CD14-positive monocyte (primary cell): ENCODE results near the gene HOXB3. TPM values are rescaled to one million over a fixed set of nuclear protein-coding genes. Genes with fewer than 3 reads are reported as not detected.

ENCODE experiments used
- DNase-seq, 3 donors: peaks; one replicate each; pipeline ENCODE4 v3.0.0-alpha.2; 2011 to 2022
- H2AFZ ChIP-seq: 2 replicates; pipeline ENCODE4 v1.6.0; 2012; ENCODE audit warnings: mild to moderate bottlenecking, low read depth, low read length, inconsistent platforms; ENCODE audit not compliant: insufficient read depth, poor library complexity, severe bottlenecking
- H3K27ac ChIP-seq, 2 donors: 1 replicate in 1 of 2; 2 replicates in 1 of 2; pipeline ENCODE4 v1.5.1; 2012 to 2013; ENCODE audit warnings: low read length in 2 of 2, control low read depth in 1 of 2, inconsistent platforms in 1 of 2, low read depth in 1 of 2, mild to moderate bottlenecking in 1 of 2
- H3K27me3 ChIP-seq, 2 donors: one replicate each; pipeline versions ENCODE4 v1.6.0 to v1.6.1; 2011 to 2013; ENCODE audit warnings: low read length in 2 of 2; ENCODE audit not compliant: control insufficient read depth in 2 of 2, insufficient read depth in 2 of 2
- H3K36me3 ChIP-seq, 2 donors: replicated peaks in 1 of 2; 1 replicate in 1 of 2; 2 replicates in 1 of 2; pipeline versions ENCODE4 v1.5.1 to v1.6.1; 2012 to 2013; ENCODE audit warnings: low read length in 2 of 2, control low read depth in 1 of 2, inconsistent platforms in 1 of 2, mild to moderate bottlenecking in 1 of 2; ENCODE audit not compliant: insufficient read depth in 2 of 2, control insufficient read depth in 1 of 2
- H3K4me1 ChIP-seq, 2 donors: 1 replicate in 1 of 2; 2 replicates in 1 of 2; pipeline versions ENCODE4 v1.5.1 to v1.6.1; 2012 to 2013; ENCODE audit warnings: low read length in 2 of 2, control low read depth in 1 of 2, inconsistent platforms in 1 of 2, mild to moderate bottlenecking in 1 of 2, moderate library complexity in 1 of 2; ENCODE audit not compliant: insufficient read depth in 2 of 2, control insufficient read depth in 1 of 2
- H3K4me2 ChIP-seq: replicated peaks from 2 replicates; pipeline ENCODE3; 2012; ENCODE audit warnings: low read length, moderate library complexity, mild to moderate bottlenecking; ENCODE audit not compliant: poor library complexity, severe bottlenecking; ENCODE audit errors: extremely low read depth
- H3K4me3 ChIP-seq, 3 experiments: fragments of 200-600 bp in 1 of 3; sonication (generic) in 1 of 3; replicated peaks in 1 of 3; 1 replicate in 2 of 3; 2 replicates in 1 of 3; pipeline ENCODE4 v1.5.1; 2011 to 2013; ENCODE audit warnings: low read length in 3 of 3, mild to moderate bottlenecking in 3 of 3, control low read depth in 2 of 3, low read depth in 2 of 3, inconsistent platforms in 1 of 3, moderate library complexity in 1 of 3
- H3K79me2 ChIP-seq: 2 replicates; pipeline ENCODE4 v1.6.0; 2012; ENCODE audit warnings: mild to moderate bottlenecking, control low read depth, inconsistent platforms, low read length, moderate library complexity; ENCODE audit not compliant: insufficient read depth
- H3K9ac ChIP-seq: 2 replicates; pipeline ENCODE4 v1.6.0; 2017; ENCODE audit warnings: low read length, mild to moderate bottlenecking; ENCODE audit not compliant: insufficient read depth, poor library complexity, severe bottlenecking
- H3K9me3 ChIP-seq, 2 donors: replicated peaks in 1 of 2; 1 replicate in 1 of 2; 2 replicates in 1 of 2; pipeline versions ENCODE4 v1.5.1 to v1.6.1; 2012 to 2013; ENCODE audit warnings: low read length in 2 of 2, control low read depth in 1 of 2; ENCODE audit not compliant: control insufficient read depth in 1 of 2, insufficient read depth in 1 of 2
- H4K20me1 ChIP-seq: 2 replicates; pipeline ENCODE4 v1.6.0; 2012; ENCODE audit warnings: mild to moderate bottlenecking, low read length, control low read depth, moderate library complexity; ENCODE audit not compliant: insufficient read depth
- H3K27ac Mint-ChIP-seq, 7 donors: one replicate each; pipeline ENCODE4 v1.8.0; 2020; ENCODE audit warnings: mild to moderate bottlenecking in 7 of 7, mixed read lengths in 7 of 7, moderate library complexity in 6 of 7, inconsistent platforms in 2 of 7
- H3K27me3 Mint-ChIP-seq, 3 donors: one replicate each; pipeline ENCODE4 v1.8.0; 2021 to 2022; ENCODE audit warnings: low read depth in 3 of 3, mild to moderate bottlenecking in 3 of 3, mixed read lengths in 3 of 3, moderate library complexity in 3 of 3, inconsistent platforms in 1 of 3
- H3K36me3 Mint-ChIP-seq, 2 donors: one replicate each; pipeline ENCODE4 v1.8.0; 2020; ENCODE audit warnings: mixed read lengths in 2 of 2, inconsistent platforms in 1 of 2, mild to moderate bottlenecking in 1 of 2
- H3K4me1 Mint-ChIP-seq: one replicate; pipeline ENCODE4 v1.8.0; 2020; ENCODE audit warnings: mild to moderate bottlenecking, mixed read lengths
- H3K4me3 Mint-ChIP-seq, 2 donors: one replicate each; pipeline ENCODE4 v1.8.0; 2020; ENCODE audit warnings: mild to moderate bottlenecking in 2 of 2, mixed read lengths in 2 of 2, moderate library complexity in 1 of 2
- H3K9me3 Mint-ChIP-seq, 7 donors: one replicate each; pipeline ENCODE4 v1.8.0; 2020 to 2022; ENCODE audit warnings: mixed read lengths in 7 of 7, mild to moderate bottlenecking in 6 of 7, moderate library complexity in 6 of 7, inconsistent platforms in 2 of 7
- CTCF ChIP-seq: fragments of 200-600 bp; IDR thresholded peaks from one replicate; pipeline ENCODE4 v1.8.0; 2022; ENCODE audit warnings: antibody characterized with exemption, mild to moderate bottlenecking
- WGBS: methylation state at CpG from one replicate; pipeline ENCODE4 v1.1.5; 2013; ENCODE audit warnings: missing lambda C conversion rate; ENCODE audit not compliant: insufficient coverage; 5-methylcytosine and 5-hydroxymethylcytosine counted together
- intact Hi-C, 2 donors: fragments of 100-400 bp; cut with micrococcal nuclease; formaldehyde crosslinking; loops; one replicate each; pipeline versions ENCODE4 v1.15.0 to v1.15.1; 2023
- polyA plus RNA-seq, 3 donors: library from polyadenylated mRNA; depleted of rRNA in 1 of 3; unstranded in 2 of 3; stranded (reverse) in 1 of 3; fragments of 300-500 nt in 2 of 3; fragments of >200 nt in 1 of 3; fragmentation: Illumina TruSeq in 2 of 3; gene quantifications; 1 replicate in 2 of 3; 2 replicates in 1 of 3; pipeline ENCODE4 v1.2.3, GENCODE V29; 2012 to 2021

Gene HOXB3
- polyA plus RNA-seq, 3 donors = 0.56 TPM; not detected in 2

DNA sequence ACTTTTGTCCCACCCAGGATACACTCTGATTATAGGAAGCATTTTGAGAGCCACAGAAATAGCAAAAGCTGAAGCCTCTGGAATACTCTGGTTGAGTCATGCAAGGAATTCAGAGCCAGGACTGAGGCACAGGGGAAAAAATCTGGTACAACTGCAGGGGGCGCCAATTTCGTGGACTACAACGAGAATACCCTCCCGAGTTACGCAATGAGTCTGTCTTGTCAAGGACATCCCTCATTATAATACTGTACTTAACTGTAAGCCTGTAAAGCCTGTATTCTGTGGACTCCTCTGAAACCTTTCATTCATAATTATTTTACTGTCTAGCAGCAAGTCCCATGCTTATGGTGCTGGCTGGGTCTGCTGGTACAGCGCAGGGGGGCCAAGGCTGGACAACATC is 67.0 kb downstream of the HOXB3 start:
- no peak for DNase-seq
- H3K36me3 ChIP-seq = no peaks in the 10 kb centered on the region
- Mint-ChIP-seq H3K36me3 (peaks cover 0 to 3% of the 10 kb centered on the region in 2 donors), H3K27ac (no peak overlapping the region), H3K27me3 (peaks cover 46 to 70% (median 54%) of the 10 kb centered on the region in 3 donors), H3K9me3 (peaks cover 0 to 3% (median 0%) of the 10 kb centered on the region in 7 donors), H3K4me3 (no peak overlapping the region), H3K4me1 (no peaks in the 10 kb centered on the region)
- peaks cover 0 to 3% of the 10 kb centered on the region in 2 donors for H3K9me3 ChIP-seq
- no peaks in the 10 kb centered on the region for H3K4me1 ChIP-seq
- H3K4me2 ChIP-seq = no peak overlapping the region
- peaks cover 26 to 54% of the 10 kb centered on the region in 2 donors for H3K27me3 ChIP-seq
- no peak overlapping the region for H2AFZ ChIP-seq
- intact Hi-C loops = no loop called here
- no peak overlapping the region for H3K27ac ChIP-seq
- TF ChIP-seq CTCF = no peak
- H3K4me3 ChIP-seq = no peak overlapping the region
- 70% methylated on average over 4 of the region's 6 CpGs for WGBS
- H3K79me2 ChIP-seq = no peaks in the 10 kb centered on the region
- H3K9ac ChIP-seq = no peak overlapping the region
- no peaks in the 10 kb centered on the region for H4K20me1 ChIP-seq

DNA sequence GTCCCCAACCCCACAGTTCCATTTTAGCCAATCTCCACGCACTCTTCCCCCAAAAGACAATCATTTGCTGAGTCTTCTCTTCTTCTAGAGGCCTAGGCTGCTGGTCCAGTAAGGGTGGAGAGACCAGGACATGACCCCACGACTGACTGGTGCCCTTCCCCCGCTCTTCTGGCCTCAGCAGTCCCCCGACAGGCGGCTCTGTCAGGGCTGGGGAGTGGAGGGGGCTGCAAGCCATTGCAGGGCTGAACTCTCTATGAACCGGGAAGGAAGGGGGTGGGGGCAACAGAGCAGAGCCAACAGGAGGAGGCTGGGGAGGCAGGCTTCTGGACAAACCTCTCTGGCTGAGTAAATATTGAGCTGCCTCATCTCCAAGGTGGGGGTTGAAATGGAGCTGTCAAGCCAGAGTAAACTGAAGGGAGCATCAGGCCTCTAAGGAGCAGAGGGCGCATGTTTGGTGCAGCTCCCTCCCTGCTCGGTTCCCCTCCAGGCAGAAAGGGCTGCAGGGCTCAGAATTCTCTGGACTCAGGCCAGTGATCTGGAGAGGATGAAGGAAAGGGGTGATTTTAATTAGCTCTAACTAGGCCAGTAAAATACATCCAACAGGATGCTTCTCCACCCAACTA is 67.9 kb downstream of the HOXB3 start:
- Mint-ChIP-seq H3K36me3 (peaks cover 0 to 3% of the 10 kb centered on the region in 2 donors), H3K27ac (no peak overlapping the region), H3K4me3 (no peak overlapping the region), H3K27me3 (peaks cover 39 to 70% (median 50%) of the 10 kb centered on the region in 3 donors), H3K9me3 (peaks cover 0 to 3% (median 0%) of the 10 kb centered on the region in 7 donors), H3K4me1 (peaks cover 4% of the 10 kb centered on the region)
- Histone ChIP-seq H3K9ac (no peak overlapping the region), H3K9me3 (peaks cover 0 to 3% of the 10 kb centered on the region in 2 donors), H2AFZ (no peak overlapping the region), H3K4me3 (no peak overlapping the region), H3K27ac (no peak overlapping the region), H3K27me3 (peaks cover 20 to 52% of the 10 kb centered on the region in 2 donors), H3K79me2 (no peaks in the 10 kb centered on the region), H4K20me1 (no peaks in the 10 kb centered on the region), H3K4me2 (no peak overlapping the region), H3K36me3 (no peaks in the 10 kb centered on the region), H3K4me1 (no peaks in the 10 kb centered on the region)
- intact Hi-C loops = no loop called here
- no peak for TF ChIP-seq CTCF
- no peak for DNase-seq
- 71% methylated on average over 4 of the region's 8 CpGs for WGBS
